Ishikawa (cell line): ENCODE results near the gene SZT2.

Experiments used
- CEBPB ChIP-seq: IDR thresholded peaks from 2 replicates; pipeline ENCODE4 v1.6.1; 2012
- CREB1 ChIP-seq: IDR thresholded peaks from 2 replicates; pipeline ENCODE4 v1.6.1; 2012; ENCODE audit warnings: low read depth
- EGR1 ChIP-seq: IDR thresholded peaks from 2 replicates; pipeline ENCODE4 v1.6.1; 2012
- EP300 ChIP-seq: IDR thresholded peaks from 2 replicates; pipeline ENCODE4 v1.6.1; 2012; ENCODE audit warnings: borderline replicate concordance
- FOXM1 ChIP-seq: IDR thresholded peaks from 2 replicates; pipeline ENCODE4 v1.6.1; 2012; ENCODE audit warnings: low read depth, borderline replicate concordance
- NFIC ChIP-seq: IDR thresholded peaks from 2 replicates; pipeline ENCODE4 v1.6.1; 2012
- RAD21 ChIP-seq: IDR thresholded peaks from 2 replicates; pipeline ENCODE4 v1.6.1; 2012; ENCODE audit warnings: low read depth
- TAF1 ChIP-seq: IDR thresholded peaks from 2 replicates; pipeline ENCODE4 v1.6.1; 2012; ENCODE audit warnings: low read depth, mild to moderate bottlenecking
- TCF12 ChIP-seq: IDR thresholded peaks from 2 replicates; pipeline ENCODE4 v1.6.1; 2012; ENCODE audit warnings: low read depth
- TEAD4 ChIP-seq: IDR thresholded peaks from 2 replicates; pipeline ENCODE4 v1.6.1; 2012
- YY1 ChIP-seq: IDR thresholded peaks from 2 replicates; pipeline ENCODE4 v1.6.1; 2012; ENCODE audit warnings: low read depth
- ZBTB7A ChIP-seq: IDR thresholded peaks from 2 replicates; pipeline ENCODE4 v1.6.1; 2012; ENCODE audit warnings: low read depth
- TF ChIP-seq, protein P1 (sequence below): IDR thresholded peaks from 2 replicates; pipeline ENCODE4 v1.6.1; 2012
- TF ChIP-seq, protein P2 (sequence below): IDR thresholded peaks from 2 replicates; pipeline ENCODE4 v1.6.1; 2012
- TF ChIP-seq, protein P3 (sequence below): IDR thresholded peaks from 2 replicates; pipeline ENCODE4 v1.6.1; 2012; ENCODE audit warnings: low read depth, mild to moderate bottlenecking

SZT2 gene

DNA sequence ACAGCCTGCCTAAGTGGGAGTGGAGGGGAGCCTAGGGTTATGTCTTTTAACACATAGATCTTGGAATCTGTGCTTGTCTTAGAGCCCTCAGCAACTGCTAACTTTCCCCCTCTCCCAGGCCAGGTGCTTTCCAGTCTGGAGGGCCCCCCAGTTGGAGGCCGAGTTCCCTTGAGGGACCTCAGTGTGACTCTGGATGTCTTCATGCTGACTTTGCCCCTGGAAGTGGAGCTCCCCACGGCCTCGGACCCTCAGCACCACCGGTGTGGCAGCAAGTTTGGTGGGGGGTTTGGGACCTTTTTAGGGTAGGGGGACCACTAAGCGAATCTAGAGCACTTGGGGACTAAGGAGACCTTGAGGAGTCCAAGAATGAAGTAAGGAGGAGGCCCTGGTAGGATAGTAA is 41.1 kb downstream of the SZT2 start:
- no peak for TF ChIP-seq NFIC
- no peak for TF ChIP-seq CEBPB
- TF ChIP-seq YY1, result no peak
- no peak for TF ChIP-seq ZBTB7A
- TF ChIP-seq EGR1, result no peak
- no peak for TF ChIP-seq CREB1
- TF ChIP-seq, protein P1, sequence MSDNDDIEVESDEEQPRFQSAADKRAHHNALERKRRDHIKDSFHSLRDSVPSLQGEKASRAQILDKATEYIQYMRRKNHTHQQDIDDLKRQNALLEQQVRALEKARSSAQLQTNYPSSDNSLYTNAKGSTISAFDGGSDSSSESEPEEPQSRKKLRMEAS, result no peak

DNA sequence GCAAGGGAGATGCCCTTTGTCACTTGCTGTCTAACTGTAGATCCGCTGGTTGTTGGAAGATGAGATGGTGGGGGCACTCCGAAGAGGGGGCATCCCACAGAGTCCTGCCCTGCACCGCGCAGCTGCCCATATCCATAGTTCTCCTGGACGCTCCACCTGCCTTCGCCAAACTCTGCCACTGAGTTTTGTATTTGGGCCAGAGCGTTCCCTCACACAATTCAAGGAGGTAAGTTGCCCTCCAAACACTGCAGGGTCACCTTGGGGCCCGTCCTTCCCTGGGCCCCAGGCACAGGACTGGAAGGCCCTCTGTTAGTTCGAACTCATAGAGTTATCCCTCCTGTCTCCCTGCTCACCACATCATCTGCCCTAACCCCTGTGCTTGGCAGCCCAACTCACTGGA is 42.0 kb downstream of the SZT2 start:
- TF ChIP-seq NFIC (no peak), FOXM1 (no peak), CEBPB (no peak), CREB1 (no peak), EP300 (no peak), ZBTB7A (no peak), TCF12 (no peak)
- TF ChIP-seq, protein P2, sequence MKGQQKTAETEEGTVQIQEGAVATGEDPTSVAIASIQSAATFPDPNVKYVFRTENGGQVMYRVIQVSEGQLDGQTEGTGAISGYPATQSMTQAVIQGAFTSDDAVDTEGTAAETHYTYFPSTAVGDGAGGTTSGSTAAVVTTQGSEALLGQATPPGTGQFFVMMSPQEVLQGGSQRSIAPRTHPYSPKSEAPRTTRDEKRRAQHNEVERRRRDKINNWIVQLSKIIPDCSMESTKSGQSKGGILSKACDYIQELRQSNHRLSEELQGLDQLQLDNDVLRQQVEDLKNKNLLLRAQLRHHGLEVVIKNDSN, result no peak
- TF ChIP-seq, protein P1, result no peak

GRCh38 chr1:43432171-43432860 is 42.6 kb downstream of the SZT2 start:
- TF ChIP-seq TCF12 (no peak), FOXM1 (no peak), TAF1 (no peak), YY1 (no peak), TEAD4 (no peak), ZBTB7A (no peak), CREB1 (no peak), RAD21 (no peak), EGR1 (no peak), EP300 (no peak), CEBPB (no peak), NFIC (no peak)
- TF ChIP-seq, protein P1, result no peak
- TF ChIP-seq, protein P2, result no peak
- TF ChIP-seq, protein P3, sequence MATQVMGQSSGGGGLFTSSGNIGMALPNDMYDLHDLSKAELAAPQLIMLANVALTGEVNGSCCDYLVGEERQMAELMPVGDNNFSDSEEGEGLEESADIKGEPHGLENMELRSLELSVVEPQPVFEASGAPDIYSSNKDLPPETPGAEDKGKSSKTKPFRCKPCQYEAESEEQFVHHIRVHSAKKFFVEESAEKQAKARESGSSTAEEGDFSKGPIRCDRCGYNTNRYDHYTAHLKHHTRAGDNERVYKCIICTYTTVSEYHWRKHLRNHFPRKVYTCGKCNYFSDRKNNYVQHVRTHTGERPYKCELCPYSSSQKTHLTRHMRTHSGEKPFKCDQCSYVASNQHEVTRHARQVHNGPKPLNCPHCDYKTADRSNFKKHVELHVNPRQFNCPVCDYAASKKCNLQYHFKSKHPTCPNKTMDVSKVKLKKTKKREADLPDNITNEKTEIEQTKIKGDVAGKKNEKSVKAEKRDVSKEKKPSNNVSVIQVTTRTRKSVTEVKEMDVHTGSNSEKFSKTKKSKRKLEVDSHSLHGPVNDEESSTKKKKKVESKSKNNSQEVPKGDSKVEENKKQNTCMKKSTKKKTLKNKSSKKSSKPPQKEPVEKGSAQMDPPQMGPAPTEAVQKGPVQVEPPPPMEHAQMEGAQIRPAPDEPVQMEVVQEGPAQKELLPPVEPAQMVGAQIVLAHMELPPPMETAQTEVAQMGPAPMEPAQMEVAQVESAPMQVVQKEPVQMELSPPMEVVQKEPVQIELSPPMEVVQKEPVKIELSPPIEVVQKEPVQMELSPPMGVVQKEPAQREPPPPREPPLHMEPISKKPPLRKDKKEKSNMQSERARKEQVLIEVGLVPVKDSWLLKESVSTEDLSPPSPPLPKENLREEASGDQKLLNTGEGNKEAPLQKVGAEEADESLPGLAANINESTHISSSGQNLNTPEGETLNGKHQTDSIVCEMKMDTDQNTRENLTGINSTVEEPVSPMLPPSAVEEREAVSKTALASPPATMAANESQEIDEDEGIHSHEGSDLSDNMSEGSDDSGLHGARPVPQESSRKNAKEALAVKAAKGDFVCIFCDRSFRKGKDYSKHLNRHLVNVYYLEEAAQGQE, result no peak

DNA sequence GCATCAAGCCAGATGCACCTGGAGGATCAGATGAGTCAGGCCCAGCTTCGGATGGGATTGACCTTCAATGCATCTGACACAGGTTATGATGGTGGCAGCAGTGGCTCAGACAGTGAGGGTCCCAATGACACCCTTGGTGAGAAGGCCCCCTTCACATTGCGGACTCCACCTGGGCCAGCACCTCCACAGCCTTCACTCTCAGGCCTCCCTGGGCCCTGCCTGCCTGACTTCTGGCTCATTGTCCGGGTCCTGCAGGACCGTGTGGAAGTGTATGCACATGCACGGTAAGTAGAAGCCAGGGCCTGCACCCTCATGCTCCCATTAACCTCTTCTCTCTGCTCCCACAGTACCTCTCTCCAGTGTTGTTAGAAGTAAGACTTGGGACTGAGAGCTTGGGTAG is 43.2 kb downstream of the SZT2 start:
- TF ChIP-seq EGR1, result no peak
- TF ChIP-seq, protein P1, result no peak
- no peak for TF ChIP-seq FOXM1
- TF ChIP-seq, protein P2, result no peak
- no peak for TF ChIP-seq TCF12
- TF ChIP-seq, protein P3, result no peak
- TF ChIP-seq YY1, result no peak
- TF ChIP-seq NFIC, result no peak
- no peak for TF ChIP-seq RAD21
- no peak for TF ChIP-seq TAF1
- no peak for TF ChIP-seq ZBTB7A
- TF ChIP-seq TEAD4, result no peak
- TF ChIP-seq EP300, result no peak
- no peak for TF ChIP-seq CREB1
- TF ChIP-seq CEBPB, result no peak

DNA sequence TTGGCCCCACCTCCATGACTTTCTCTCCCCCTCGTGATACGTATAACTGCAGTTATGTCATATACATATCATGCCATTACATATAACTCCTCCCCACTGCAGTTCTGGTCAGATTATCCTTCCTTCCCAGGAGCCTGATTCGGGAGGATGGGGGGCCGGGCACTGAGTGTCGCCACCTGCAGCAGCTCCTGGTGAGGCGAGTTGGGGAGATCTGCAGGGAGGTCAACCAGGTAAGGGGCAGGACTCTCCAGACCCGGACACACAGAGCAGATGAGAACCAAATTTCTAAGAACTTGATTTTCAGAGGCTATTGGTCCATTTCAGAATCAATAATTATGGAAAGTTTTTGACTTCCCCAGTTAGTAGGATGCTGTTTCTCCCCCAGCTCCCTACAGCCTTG is 44.6 kb downstream of the SZT2 start:
- TF ChIP-seq ZBTB7A (no peak), TCF12 (no peak)
- TF ChIP-seq, protein P3, result no peak
- TF ChIP-seq, protein P1, result no peak
